ENCODE measurements around the gene CTSL. TPM values are rescaled to one million over a fixed set of nuclear protein-coding genes. Genes with fewer than 3 reads are reported as not detected.

Gene CTSL
- total and polyA plus RNA-seq, 2 of the 13 experiments (the other 11 are each of a cell fraction or from before 2014, with no cell fraction given) = 78.1 to 113 TPM

- Histone ChIP-seq H2AFZ (ENCODE audit: low read length) (no peak overlapping the region), H3K79me2 (ENCODE audit: insufficient read depth, low read length) (no peaks in the 10 kb centered on the region), H3K27ac (ENCODE audit: extremely low read length, insufficient read depth, low read length) (no peak overlapping the region), H3K9ac (ENCODE audit: insufficient read depth, low read depth, low read length) (no peak overlapping the region), H3K4me2 (ENCODE audit: low read depth, low read length) (no peak overlapping the region), H3K27me3 (ENCODE audit: control insufficient read depth in 1 of 2, insufficient read depth in 2 of 2, low read length in 2 of 2) (no peaks in the 10 kb centered on the region), H3K9me3 (ENCODE audit: low read length) (no peaks in the 10 kb centered on the region), H3K4me1 (ENCODE audit: insufficient read depth, low read length) (0 out of 2 replicates have a peak, but pooled peaks cover 12% of the 10 kb centered on the region), H4K20me1 (ENCODE audit: insufficient read depth, low read length) (no peaks in the 10 kb centered on the region), H3K36me3 (replicated peaks in 1 of 2; ENCODE audit: control insufficient read depth in 1 of 2, insufficient read depth in 2 of 2, low read length in 2 of 2) (peaks cover 13 to 56% of the 10 kb centered on the region in 2 experiments; a peak in 4 of 5 replicates), H3K4me3 (replicated peaks in 1 of 3; ENCODE audit: insufficient read depth in 1 of 3, low read depth in 2 of 3, low read length in 3 of 3) (no peak overlapping the region)
- intact Hi-C loops (cut with micrococcal nuclease; ENCODE audit: unreplicated experiment) = no loop called here
- in situ Hi-C loops (cut with HindIII; ENCODE audit: extremely low pct_ligation_motif_present, low pct_unique_long_range_greater_than_20kb) = no loop called here
- 100% methylated on average over 2 of the region's 9 CpGs for WGBS (ENCODE audit: low lambda C conversion rate)
- no TSS peak for BruUV-seq (replicated peaks)
- no peak for FAIRE-seq
- DNase-seq (ENCODE audit: low spot score) = no peak
- ChIA-PET POLR2A (interaction anchor here (1.1 kb wide), 1 partner anchor 23 kb away, joined by 6 read pairs; the partner anchor contains the start of gene CTSL), CTCF (ENCODE audit: low intra/inter-chr PET ratio, low total read pairs) (no interaction called here)
- no peak for ATAC-seq
- TF ChIP-seq ZSCAN9 (CRISPR knock-in tag; IDR thresholded peaks at IDR 0.05; ENCODE audit: borderline replicate concordance) (no peak), NR2F2 (IDR thresholded peaks at IDR 0.05; ENCODE audit: borderline replicate concordance, low read depth) (no peak), ZNF572 (CRISPR knock-in tag; IDR thresholded peaks at IDR 0.05) (no peak), ELF3 (CRISPR knock-in tag; IDR thresholded peaks at IDR 0.05) (no peak), NFE2 (CRISPR knock-in tag; IDR thresholded peaks at IDR 0.05) (no peak), TIGD3 (CRISPR knock-in tag; IDR thresholded peaks at IDR 0.05; ENCODE audit: borderline replicate concordance) (no peak), ZNF354B (CRISPR knock-in tag; IDR thresholded peaks at IDR 0.05) (no peak), SRSF9 (IDR thresholded peaks at IDR 0.05; ENCODE audit: borderline replicate concordance, insufficient read depth, low read depth, low read length, poor library complexity, severe bottlenecking) (no peak), ZBTB4 (CRISPR knock-in tag; IDR thresholded peaks at IDR 0.05; ENCODE audit: borderline replicate concordance) (no peak), ZNF710 (CRISPR knock-in tag; IDR thresholded peaks at IDR 0.05; ENCODE audit: borderline replicate concordance) (no peak), KLF9 (CRISPR knock-in tag; IDR thresholded peaks at IDR 0.05; ENCODE audit: low read depth) (no peak), FLYWCH1 (CRISPR knock-in tag; IDR thresholded peaks at IDR 0.05) (no peak), ZBTB46 (CRISPR knock-in tag; IDR thresholded peaks at IDR 0.05; ENCODE audit: borderline replicate concordance) (no peak), ZNF75D (CRISPR knock-in tag; IDR thresholded peaks at IDR 0.05; ENCODE audit: borderline replicate concordance) (no peak), PPARG (CRISPR knock-in tag; conservative IDR thresholded peaks at IDR 0.05) (no peak), SP5 (CRISPR knock-in tag; IDR thresholded peaks at IDR 0.05; ENCODE audit: borderline replicate concordance, low read depth) (no peak)
These were observed 23.0 kb upstream of the CTSL start for GRCh38 chr9:87702921-87703320.
